Fibroblast of the aortic adventitia (primary cell): ENCODE results near the gene LCLAT1. TPM values are rescaled to one million over a fixed set of nuclear protein-coding genes. Genes with fewer than 3 reads are reported as not detected.

Experiments used
- DNase-seq: peaks from one replicate; pipeline ENCODE4 v3.0.0-alpha.2; 2010; ENCODE audit warnings: low read depth
- H3K4me3 ChIP-seq: 2 replicates; pipeline ENCODE4 v1.5.1; 2011; ENCODE audit warnings: low read depth, mild to moderate bottlenecking, control low read depth, low read length, moderate library complexity
- CTCF ChIP-seq: IDR thresholded peaks from 2 replicates; pipeline ENCODE4 v1.5.1; 2011; ENCODE audit warnings: mild to moderate bottlenecking, low read length, control low read depth, inconsistent platforms; ENCODE audit not compliant: insufficient read depth
- small RNA-seq: library from RNA; depleted of rRNA; stranded (forward); fragments of <200 nt; gene quantifications from one replicate; pipeline ENCODE3, GENCODE V24; 2012
- total RNA-seq: library from RNA; depleted of rRNA; stranded (reverse); fragments of >200 nt; gene quantifications from 2 replicates; pipeline ENCODE4 v1.2.3, GENCODE V29; 2012; ENCODE audit warnings: low replicate concordance

Gene LCLAT1
- total RNA-seq, 1 donor: 21.5 TPM

- no peak for TF ChIP-seq CTCF
Observed at GRCh38 chr2:30691091-30691947, 244.3 kb downstream of the LCLAT1 start.

GRCh38 chr2:30691948-30692828 lies 245.1 kb downstream of the LCLAT1 start:
- H3K4me3 ChIP-seq: no peak overlapping the region
- TF ChIP-seq CTCF: peak; percentile 34
- peak; percentile 26 for DNase-seq

More at GRCh38 chr2:30691091-30691947, 244.3 kb downstream of the LCLAT1 start:
- no peak overlapping the region for H3K4me3 ChIP-seq
- no peak for DNase-seq

GRCh38 chr2:30692829-30693275 lies 245.8 kb downstream of the LCLAT1 start:
- no peak overlapping the region for H3K4me3 ChIP-seq
- no peak for DNase-seq
- no peak for TF ChIP-seq CTCF

Small RNA genes within 50 kb of the gene (small RNA-seq; reads per million reads assigned to genes)
- not detected for gene AC073255.1

Other genes with a start within 250 kb of the LCLAT1 start
- 21.1 and 61.2 TPM in 2 replicates for gene LBH, start 215.7 kb upstream of the LCLAT1 start, total RNA-seq